Neuronal stem cell (in vitro differentiated cells): ENCODE measurements around the gene ALCAM.

Experiments
- DNase-seq: peaks from one replicate; pipeline ENCODE4 v3.0.0-alpha.2; 2013; ENCODE audit warnings: low spot score
- H2AFZ ChIP-seq: one replicate; pipeline ENCODE4 v1.6.1; 2013; ENCODE audit warnings: mild to moderate bottlenecking, low read length, inconsistent platforms
- H2AK5ac ChIP-seq: 2 replicates; pipeline ENCODE4 v1.6.1; 2013; ENCODE audit warnings: low read depth, mild to moderate bottlenecking, inconsistent platforms, low read length, moderate library complexity, mixed read lengths
- H2BK120ac ChIP-seq: 2 replicates; pipeline ENCODE4 v1.6.1; 2013; ENCODE audit warnings: low read depth, mild to moderate bottlenecking, inconsistent platforms, low read length, moderate library complexity, mixed read lengths
- H2BK12ac ChIP-seq: one replicate; pipeline ENCODE4 v1.6.1; 2013; ENCODE audit warnings: low read length, inconsistent platforms
- H2BK15ac ChIP-seq: 2 replicates; pipeline ENCODE4 v1.6.1; 2013; ENCODE audit warnings: mild to moderate bottlenecking, low read length, inconsistent platforms, mixed read lengths
- H2BK5ac ChIP-seq: one replicate; pipeline ENCODE4 v1.6.1; 2013; ENCODE audit warnings: inconsistent platforms, mild to moderate bottlenecking, low read length, moderate library complexity
- H3K14ac ChIP-seq: one replicate; pipeline ENCODE4 v1.6.1; 2013; ENCODE audit warnings: low read length, inconsistent platforms
- H3K18ac ChIP-seq: 2 replicates; pipeline ENCODE4 v1.6.1; 2013; ENCODE audit warnings: low read length, inconsistent platforms
- H3K23ac ChIP-seq: 2 replicates; pipeline ENCODE4 v1.6.1; 2013; ENCODE audit warnings: low read depth, mild to moderate bottlenecking, mixed read lengths, low read length, inconsistent platforms; ENCODE audit not compliant: poor library complexity
- H3K27ac ChIP-seq: replicated peaks from 3 replicates; pipeline ENCODE4 v1.5.1; 2013; ENCODE audit warnings: low read length, inconsistent platforms
- H3K27me3 ChIP-seq, 3 experiments: 2 replicates each; pipeline ENCODE4 v1.6.1; 2013; ENCODE audit warnings: low read length in 3 of 3, mild to moderate bottlenecking in 2 of 3, inconsistent platforms in 1 of 3, low read depth in 1 of 3, mixed read lengths in 1 of 3, moderate library complexity in 1 of 3; ENCODE audit not compliant: control insufficient read depth in 3 of 3, insufficient read depth in 3 of 3
- H3K36me3 ChIP-seq, 2 donors: replicated peaks in 1 of 2; 2 replicates each; pipeline ENCODE4 v1.6.1; 2013; ENCODE audit warnings: low read length in 2 of 2; ENCODE audit not compliant: control insufficient read depth in 2 of 2, insufficient read depth in 2 of 2
- H3K4ac ChIP-seq: 2 replicates; pipeline ENCODE4 v1.6.1; 2013; ENCODE audit warnings: inconsistent platforms, mild to moderate bottlenecking, low read length, moderate library complexity
- H3K4me1 ChIP-seq, 2 donors: 1 replicate in 1 of 2; 2 replicates in 1 of 2; pipeline ENCODE4 v1.6.1; 2013; ENCODE audit warnings: low read length in 2 of 2, low read depth in 1 of 2; ENCODE audit not compliant: control insufficient read depth in 2 of 2, insufficient read depth in 1 of 2
- H3K4me2 ChIP-seq: one replicate; pipeline ENCODE4 v1.6.1; 2013; ENCODE audit warnings: mild to moderate bottlenecking, low read length, inconsistent platforms; ENCODE audit not compliant: insufficient read depth, poor library complexity, severe bottlenecking
- H3K4me3 ChIP-seq, 2 donors: 2 replicates each; pipeline ENCODE4 v1.5.1; 2013; ENCODE audit warnings: low read length in 2 of 2, mild to moderate bottlenecking in 2 of 2, inconsistent platforms in 1 of 2, moderate library complexity in 1 of 2
- H3K79me1 ChIP-seq: one replicate; pipeline ENCODE4 v1.6.1; 2013; ENCODE audit warnings: low read depth, mild to moderate bottlenecking, inconsistent platforms, low read length, moderate library complexity
- H3K9ac ChIP-seq: one replicate; pipeline ENCODE4 v1.6.1; 2013; ENCODE audit warnings: mild to moderate bottlenecking, low read depth, low read length, inconsistent platforms; ENCODE audit not compliant: poor library complexity
- H3K9me3 ChIP-seq, 2 donors: replicated peaks in 1 of 2; 2 replicates each; pipeline versions ENCODE3 to v1.6.1; 2013; ENCODE audit warnings: low read length in 2 of 2, mild to moderate bottlenecking in 2 of 2, inconsistent platforms in 1 of 2, low read depth in 1 of 2, mixed read lengths in 1 of 2, moderate library complexity in 1 of 2; ENCODE audit not compliant: control insufficient read depth in 2 of 2, insufficient read depth in 1 of 2
- H4K8ac ChIP-seq: one replicate; pipeline ENCODE4 v1.6.1; 2013; ENCODE audit warnings: low read depth, mild to moderate bottlenecking, inconsistent platforms, low read length, moderate library complexity
- H4K91ac ChIP-seq: one replicate; pipeline ENCODE4 v1.6.1; 2013; ENCODE audit warnings: low read length, low read depth, mild to moderate bottlenecking, inconsistent platforms; ENCODE audit not compliant: poor library complexity
- WGBS, 2 donors: extraction: QIAGEN DNeasy Blood & Tissue Kit; methylation state at CpG; one replicate each; pipeline ENCODE4 v1.1.7; 2013; ENCODE audit warnings: missing lambda C conversion rate in 2 of 2, mixed read lengths in 1 of 2; ENCODE audit not compliant: insufficient read length in 2 of 2, insufficient replicate concordance in 1 of 2; ENCODE audit errors: extremely low coverage in 2 of 2; 5-methylcytosine and 5-hydroxymethylcytosine counted together

The ALCAM gene

GRCh38 chr3:105532251-105532650 lies 165.5 kb downstream of the ALCAM start:
- DNase-seq, result no peak
- H3K4me3 ChIP-seq, result no peak overlapping the region
- no peak overlapping the region for H3K27ac ChIP-seq
- H2BK15ac ChIP-seq, result no peak overlapping the region
- H3K14ac ChIP-seq, result no peak overlapping the region
- H3K4ac ChIP-seq, result no peak overlapping the region
- no peak overlapping the region for H3K9ac ChIP-seq
- no peaks in the 10 kb centered on the region for H3K4me1 ChIP-seq
- no peak overlapping the region for H2AK5ac ChIP-seq
- no peaks in the 10 kb centered on the region for H3K9me3 ChIP-seq
- H2BK120ac ChIP-seq, result no peak overlapping the region
- H3K36me3 ChIP-seq, result peaks cover 0 to 4% of the 10 kb centered on the region in 2 donors
- H4K8ac ChIP-seq, result no peak overlapping the region
- no peak overlapping the region for H2BK5ac ChIP-seq
- H3K79me1 ChIP-seq, result no peaks in the 10 kb centered on the region
- no peak overlapping the region for H3K23ac ChIP-seq
- H3K27me3 ChIP-seq, result peaks cover 0 to 2% (median 0%) of the 10 kb centered on the region in 3 experiments
- no peak overlapping the region for H4K91ac ChIP-seq
- no peak overlapping the region for H2AFZ ChIP-seq
- H3K18ac ChIP-seq, result no peak overlapping the region
- no peak overlapping the region for H3K4me2 ChIP-seq
- WGBS, 2 donors, result no CpG with 5 or more reads among the region's 2 CpGs
- no peak overlapping the region for H2BK12ac ChIP-seq

- Histone ChIP-seq H2BK15ac (no peak overlapping the region), H2BK12ac (no peak overlapping the region), H3K9ac (no peak overlapping the region), H3K9me3 (no peaks in the 10 kb centered on the region), H3K79me1 (no peaks in the 10 kb centered on the region), H4K8ac (no peak overlapping the region), H3K4me2 (no peak overlapping the region), H2BK120ac (no peak overlapping the region), H3K4me1 (no peaks in the 10 kb centered on the region), H3K36me3 (peaks cover 0 to 4% of the 10 kb centered on the region in 2 donors), H3K14ac (no peak overlapping the region), H3K4me3 (no peak overlapping the region), H3K27me3 (peaks cover 0 to 2% (median 0%) of the 10 kb centered on the region in 3 experiments), H3K23ac (no peak overlapping the region), H4K91ac (no peak overlapping the region), H2AK5ac (no peak overlapping the region), H3K18ac (no peak overlapping the region), H3K27ac (no peak overlapping the region), H3K4ac (no peak overlapping the region), H2AFZ (no peak overlapping the region), H2BK5ac (no peak overlapping the region)
- WGBS, 2 donors, result no CpG with 5 or more reads among the region's 3 CpGs
- DNase-seq, result no peak
These were observed 167.3 kb downstream of the ALCAM start for GRCh38 chr3:105533960-105534359.

- H3K4ac ChIP-seq, result no peak overlapping the region
- peaks cover 0 to 2% (median 0%) of the 10 kb centered on the region in 3 experiments for H3K27me3 ChIP-seq
- H2BK12ac ChIP-seq, result no peak overlapping the region
- DNase-seq, result no peak
- H2BK5ac ChIP-seq, result no peak overlapping the region
- H2BK15ac ChIP-seq, result no peak overlapping the region
- no peak overlapping the region for H2AK5ac ChIP-seq
- no peak overlapping the region for H3K9ac ChIP-seq
- H3K79me1 ChIP-seq, result no peaks in the 10 kb centered on the region
- no peak overlapping the region for H3K23ac ChIP-seq
- WGBS, 2 donors, result no CpG with 5 or more reads among the region's 5 CpGs
- no peak overlapping the region for H3K18ac ChIP-seq
- H4K91ac ChIP-seq, result no peak overlapping the region
- no peak overlapping the region for H3K27ac ChIP-seq
- H2BK120ac ChIP-seq, result no peak overlapping the region
- H3K4me3 ChIP-seq, result no peak overlapping the region
- no peak overlapping the region for H3K14ac ChIP-seq
- H3K4me2 ChIP-seq, result no peak overlapping the region
- no peaks in the 10 kb centered on the region for H3K4me1 ChIP-seq
- no peak overlapping the region for H2AFZ ChIP-seq
- no peaks in the 10 kb centered on the region for H3K9me3 ChIP-seq
- no peak overlapping the region for H4K8ac ChIP-seq
- peaks cover 0 to 4% of the 10 kb centered on the region in 2 donors for H3K36me3 ChIP-seq
These were observed 167.8 kb downstream of the ALCAM start for GRCh38 chr3:105534491-105534890.

- no CpG with 5 or more reads among the region's 1 CpG for WGBS, 2 donors
- Histone ChIP-seq H3K27me3 (peaks cover 0 to 2% (median 0%) of the 10 kb centered on the region in 3 experiments), H2BK15ac (no peak overlapping the region), H4K8ac (no peak overlapping the region), H3K4me2 (no peak overlapping the region), H2AFZ (no peak overlapping the region), H3K18ac (no peak overlapping the region), H3K14ac (no peak overlapping the region), H2BK12ac (no peak overlapping the region), H3K9ac (no peak overlapping the region), H3K4me3 (no peak overlapping the region), H3K9me3 (no peaks in the 10 kb centered on the region), H3K4me1 (no peaks in the 10 kb centered on the region), H3K79me1 (no peaks in the 10 kb centered on the region), H3K27ac (no peak overlapping the region), H3K4ac (no peak overlapping the region), H3K36me3 (peaks cover 0 to 4% of the 10 kb centered on the region in 2 donors), H2AK5ac (no peak overlapping the region), H4K91ac (no peak overlapping the region), H3K23ac (no peak overlapping the region), H2BK120ac (no peak overlapping the region), H2BK5ac (no peak overlapping the region)
- no peak for DNase-seq
These were observed 170.8 kb downstream of the ALCAM start for GRCh38 chr3:105537371-105538080.
